HG03432 (cell line): ENCODE measurements around the gene SYT5.
"Not testable (repeated sequence)": the region's sequence is repeated elsewhere in the genome, so short reads cannot be mapped to it uniquely, and the experiment has no call there.

ENCODE experiments used
- ATAC-seq: cut with Tn5 transposase; IDR thresholded peaks from one replicate; pipeline ENCODE4 v1.9.1; 2021; ENCODE audit warnings: mild to moderate bottlenecking, moderate library complexity; ENCODE audit not compliant: unreplicated experiment

SYT5 gene

GRCh38 chr19:55179606-55180484, at the start of gene SYT5:
SYT5 (minus strand) TSS chr19:55180289; CDS start chr19:55179041, 1,248 bp downstream.
- peak; percentile 5 for ATAC-seq

- ATAC-seq = no peak
These were observed 49.7 kb upstream of the SYT5 start for GRCh38 chr19:55229789-55230182.

DNA sequence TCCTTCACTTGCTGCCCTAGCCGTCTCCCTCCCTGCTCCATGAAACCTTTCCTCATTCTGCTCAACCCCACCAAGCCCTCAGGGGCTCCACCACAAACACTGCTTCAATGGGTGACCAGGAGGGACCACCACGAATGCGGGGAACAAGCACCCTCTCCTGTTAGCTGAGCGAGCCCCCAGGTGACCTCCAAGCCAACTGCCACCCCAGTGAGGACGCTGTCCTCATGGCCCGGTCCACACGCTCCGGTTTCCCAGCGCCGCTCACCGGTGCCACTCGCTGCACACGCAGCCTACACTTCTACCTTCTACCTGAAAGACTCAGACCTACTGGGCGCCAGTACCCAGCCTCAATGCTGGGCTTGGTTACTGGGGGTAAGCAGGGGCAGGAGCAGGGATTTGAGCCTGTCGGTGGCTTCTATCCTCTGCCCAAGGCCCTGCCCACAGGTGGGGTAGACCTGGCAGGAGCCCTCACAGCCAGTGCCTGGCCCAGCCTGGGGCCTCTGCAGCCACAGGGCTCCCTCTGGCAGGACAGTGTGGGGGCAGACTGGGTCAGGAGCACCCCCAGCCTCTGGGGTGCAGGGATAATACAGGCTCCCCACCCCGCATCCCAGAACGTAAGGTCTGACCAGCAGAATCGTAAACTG, 49.2 kb upstream of the SYT5 start:
- no peak for ATAC-seq

GRCh38 chr19:55228403-55229031, 48.4 kb upstream of the SYT5 start, which contains the start of gene TMEM86B:
TMEM86B (minus strand) TSS chr19:55228763; CDS start chr19:55228741, 22 bp downstream.
- no peak for ATAC-seq

DNA sequence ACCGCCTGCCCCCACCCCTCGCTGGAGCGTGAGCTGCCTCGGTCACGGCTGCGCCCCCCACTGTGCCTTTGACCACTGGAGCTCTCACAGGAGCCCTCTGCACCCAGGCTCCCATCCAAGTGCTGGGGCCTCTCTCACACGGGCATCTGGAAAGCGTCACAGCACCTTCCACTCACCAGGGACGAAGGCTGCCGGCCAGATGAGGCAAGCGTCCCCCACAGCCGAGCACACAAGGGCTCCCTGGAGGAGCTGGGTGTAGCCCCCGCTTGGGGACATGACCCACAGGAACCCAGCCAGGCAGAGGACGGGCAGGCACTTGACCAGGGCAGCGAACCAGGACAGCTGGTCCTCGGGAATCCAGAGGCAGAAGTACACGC, 47.9 kb upstream of the SYT5 start:
- ATAC-seq = no peak

DNA sequence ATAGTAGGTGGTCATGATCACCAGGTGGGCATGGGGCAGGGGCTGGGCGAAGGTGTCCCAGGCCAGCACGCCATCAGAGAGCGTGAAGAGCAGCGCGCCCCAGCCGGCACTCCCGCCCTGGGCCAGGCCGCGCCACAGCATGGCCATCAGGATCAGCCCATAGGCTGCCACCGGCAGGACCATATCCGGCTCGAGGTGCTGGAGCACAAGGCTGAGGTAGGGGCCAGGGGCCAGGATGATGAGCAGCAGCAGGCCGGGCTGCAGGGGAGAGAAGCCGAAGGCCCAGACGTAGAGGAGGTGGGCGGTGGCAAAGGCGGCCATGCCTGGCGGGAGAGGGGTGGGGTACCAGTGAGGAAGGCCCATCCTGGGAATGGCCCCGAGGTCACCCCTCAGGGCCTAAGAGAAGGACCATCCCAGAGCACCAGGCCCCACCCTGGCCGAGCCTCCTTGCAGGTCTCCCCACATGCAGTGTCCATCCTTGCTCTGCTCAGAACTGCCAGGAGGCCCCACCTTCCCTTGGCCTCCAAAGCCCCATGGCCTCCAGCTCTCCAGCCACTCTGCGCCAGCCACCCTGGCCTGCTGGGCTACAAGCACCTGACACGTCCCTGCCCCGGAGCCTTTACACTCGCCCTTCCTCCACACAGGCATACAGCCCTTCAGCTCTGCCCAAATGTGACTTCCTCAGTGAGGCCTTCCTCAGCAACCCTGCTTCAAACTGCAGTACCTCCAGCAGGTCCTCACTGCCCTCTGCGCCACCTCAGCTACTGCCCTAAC, 47.3 kb upstream of the SYT5 start:
- no peak for ATAC-seq

DNA sequence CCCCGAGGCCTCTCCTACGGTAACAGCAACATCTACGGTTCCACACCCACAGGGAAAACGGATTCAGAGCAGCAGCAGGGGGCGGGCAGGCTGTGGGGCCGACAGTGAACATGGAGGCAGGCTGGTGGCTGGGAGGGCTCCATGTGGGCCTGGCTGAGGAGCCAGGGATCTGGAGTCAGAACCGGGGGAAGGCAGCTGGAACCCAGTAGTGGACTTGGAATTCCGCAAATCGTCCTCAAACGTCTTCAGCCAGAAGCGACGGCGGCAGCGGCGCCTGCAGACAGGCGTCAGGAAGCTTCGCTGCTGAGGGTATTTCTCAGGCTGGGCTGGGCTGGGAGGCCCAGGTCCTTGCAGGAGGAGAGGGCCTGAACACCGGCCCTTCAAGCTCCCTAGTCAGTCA, 46.7 kb upstream of the SYT5 start:
- ATAC-seq = no peak

- no peak for ATAC-seq
These were observed 46.2 kb upstream of the SYT5 start for GRCh38 chr19:55226273-55226672.

GRCh38 chr19:55225415-55225958, 45.4 kb upstream of the SYT5 start:
- ATAC-seq = no peak

DNA sequence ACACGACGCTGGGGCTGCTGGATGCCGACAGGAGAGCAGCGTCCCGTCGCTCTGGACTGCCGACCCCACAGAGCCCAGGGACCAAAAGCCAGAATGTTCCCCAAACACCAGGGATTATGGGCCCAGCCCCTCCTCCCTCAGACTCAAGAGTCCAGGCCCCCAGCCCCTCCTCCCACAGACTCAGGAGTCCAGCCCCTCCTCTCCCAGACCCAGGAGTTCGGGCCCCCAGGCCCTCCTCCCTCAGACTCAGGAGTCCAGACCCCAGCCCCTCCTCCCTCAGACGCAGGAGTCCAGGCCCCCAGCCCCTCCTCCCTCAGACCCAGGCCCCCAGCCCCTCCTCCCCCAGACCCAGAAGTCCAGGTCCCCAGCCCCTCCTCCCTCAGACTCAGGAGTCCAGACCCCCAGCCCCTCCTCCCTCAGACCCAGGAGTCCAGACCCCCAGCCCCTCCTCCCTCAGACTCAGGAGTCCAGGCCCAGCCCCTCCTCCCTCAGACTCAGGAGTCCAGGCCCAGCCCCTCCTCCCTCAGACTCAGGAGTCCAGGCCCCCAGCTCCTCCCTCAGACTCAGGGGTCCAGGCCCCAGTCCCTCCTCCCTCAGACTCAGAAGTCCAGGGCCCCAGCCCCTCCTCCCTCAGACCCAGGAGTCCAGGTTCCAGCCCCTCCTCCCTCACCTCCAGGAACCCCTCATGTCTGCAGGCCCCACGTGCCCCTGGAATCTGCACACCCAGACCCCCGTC, 44.8 kb upstream of the SYT5 start:
- not testable (repeated sequence) for ATAC-seq

- ATAC-seq = no peak
These were observed 44.1 kb upstream of the SYT5 start for GRCh38 chr19:55224038-55224665.

DNA sequence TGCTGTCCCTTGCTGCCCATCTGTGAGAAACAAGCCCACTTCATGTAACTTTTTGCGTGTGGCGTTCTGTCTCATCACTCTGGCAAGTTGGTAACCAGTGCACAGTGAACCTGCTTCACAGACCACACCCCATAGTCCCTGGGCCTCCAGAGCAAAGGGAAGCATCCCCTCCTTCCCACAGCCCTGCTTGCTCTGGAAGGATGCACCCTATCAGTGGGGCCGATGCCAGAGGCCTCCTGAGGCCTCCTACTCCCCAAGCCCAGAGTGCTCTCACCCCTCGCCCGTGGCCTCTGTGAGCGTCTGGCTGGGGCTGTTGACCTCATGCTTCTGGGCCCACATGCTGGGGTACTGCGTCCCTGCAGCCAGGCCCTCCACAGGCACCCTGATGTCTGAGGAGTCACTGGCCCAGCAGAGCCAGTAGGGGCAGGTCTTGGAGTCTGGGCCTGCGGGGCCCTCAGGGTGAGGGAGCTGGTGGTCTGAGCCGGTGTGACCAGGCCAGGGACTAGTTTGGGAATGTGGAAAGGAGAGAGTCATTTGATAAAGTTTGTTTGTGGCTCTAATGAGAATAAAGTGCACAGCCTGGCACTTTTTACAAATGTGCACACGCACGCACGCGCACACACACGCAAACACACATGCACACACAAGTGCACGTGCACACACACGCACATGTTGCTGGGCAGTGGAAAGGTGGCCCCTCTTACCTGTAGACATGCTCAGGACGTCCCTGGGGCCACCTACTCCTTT, 43.4 kb upstream of the SYT5 start:
- no peak for ATAC-seq

DNA sequence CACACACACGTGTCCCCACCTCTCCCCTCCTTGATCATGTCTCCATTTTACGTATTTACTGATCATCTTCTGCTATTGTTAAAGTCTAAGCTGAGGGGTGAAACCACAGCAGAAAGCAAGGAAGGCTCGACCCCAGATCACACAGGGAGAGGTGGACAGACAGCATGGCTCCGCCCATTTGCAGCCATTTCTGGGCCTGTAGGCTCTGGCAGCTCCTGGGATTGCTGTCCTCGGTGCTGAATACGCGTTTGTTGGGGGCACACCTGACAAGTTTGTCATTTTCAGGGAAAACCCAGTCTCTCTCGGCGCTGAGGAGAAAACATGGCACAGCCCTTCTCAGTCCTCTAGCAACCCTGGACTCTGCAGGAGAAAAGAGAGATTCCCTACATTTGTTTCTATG, 40.4 kb upstream of the SYT5 start:
- ATAC-seq = no peak

DNA sequence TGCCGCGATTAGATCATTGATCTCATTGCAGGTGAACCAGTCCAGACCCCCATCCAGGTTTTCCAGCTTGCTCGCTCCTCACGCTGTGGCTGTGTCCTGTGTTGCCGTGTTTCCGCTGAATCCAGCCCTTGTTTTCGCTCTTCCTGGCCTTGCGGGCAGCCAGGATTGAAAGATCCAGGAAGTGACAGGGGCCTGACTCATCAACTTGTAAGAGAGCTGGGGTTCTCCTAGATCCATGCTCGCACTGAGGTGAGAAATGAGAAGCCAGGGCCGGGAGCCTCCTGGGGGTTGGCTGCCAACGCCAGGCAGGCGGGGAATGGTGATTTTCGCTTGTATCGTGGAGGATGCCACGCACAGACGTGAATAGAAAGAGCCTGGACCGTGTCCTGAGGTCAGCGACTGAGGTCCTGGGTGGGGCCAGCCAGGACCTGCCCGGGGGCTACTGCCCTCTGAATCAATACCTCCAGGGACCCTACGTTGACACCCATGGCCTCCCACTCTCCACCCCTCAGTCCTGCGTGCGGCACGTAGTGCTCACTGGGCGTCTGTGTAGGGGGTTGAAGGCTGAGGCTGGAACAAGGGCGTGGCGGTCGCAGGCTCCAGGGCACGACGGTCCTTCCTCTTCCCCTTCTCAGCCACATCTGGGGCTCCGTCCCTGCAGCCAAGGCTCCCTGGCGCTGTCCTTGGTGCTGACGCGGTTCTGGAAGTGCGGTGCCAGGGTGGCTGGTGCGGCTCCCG, 36.5 kb upstream of the SYT5 start:
- no peak for ATAC-seq

DNA sequence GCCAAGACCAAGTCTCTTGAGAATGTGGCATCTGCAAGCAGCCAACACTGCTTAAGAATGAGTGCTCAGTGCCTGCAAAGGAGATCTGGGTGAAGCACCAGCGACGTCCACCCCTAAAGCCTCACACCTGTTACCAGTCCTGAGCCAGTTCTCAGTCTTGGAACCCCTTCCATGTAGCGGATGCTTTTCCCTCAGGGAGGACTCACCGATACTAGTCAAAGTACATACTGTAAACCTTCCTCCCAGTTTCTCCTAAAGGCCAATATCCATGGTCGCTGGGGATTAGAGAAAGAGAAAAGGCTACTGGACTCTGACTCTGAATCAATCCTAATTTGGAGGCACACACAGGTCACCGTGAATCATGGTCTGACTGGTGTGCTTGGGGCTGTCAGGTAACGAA, 33.5 kb upstream of the SYT5 start:
- no peak for ATAC-seq

DNA sequence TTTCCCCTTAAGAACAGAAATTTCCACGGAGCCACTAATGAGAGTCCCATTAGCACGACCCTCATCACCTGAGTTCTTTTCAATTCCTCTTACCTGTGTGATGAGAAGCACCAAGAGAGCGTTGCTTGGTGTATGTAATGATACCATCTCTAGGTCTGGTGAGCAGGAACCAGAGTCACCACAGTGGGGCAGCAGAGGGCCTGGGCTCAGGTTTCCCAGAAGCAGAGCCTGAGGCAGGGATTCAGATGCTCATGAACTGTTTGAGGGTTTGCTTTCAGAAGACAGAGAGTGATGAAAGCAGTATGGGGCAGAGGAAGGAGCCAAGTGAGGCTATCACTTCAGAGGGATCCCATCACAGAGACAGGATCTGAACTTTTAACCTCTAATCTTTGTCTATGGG, 32.4 kb upstream of the SYT5 start:
- no peak for ATAC-seq

- ATAC-seq = no peak
These were observed 29.8 kb upstream of the SYT5 start for GRCh38 chr19:55209693-55210472.
